HepG2 (cell line): ENCODE results near the gene MYH10. TPM values are rescaled to one million over a fixed set of nuclear protein-coding genes. Genes with fewer than 3 reads are reported as not detected.

Source experiments
- ATAC-seq: fragments of 200-7000 bp; cut with Tn5 transposase; 3 replicates; pipeline ENCODE4 v1.9.1; 2020; ENCODE audit warnings: mild to moderate bottlenecking, moderate library complexity
- BruUV-seq: library from RNA; stranded (reverse); fragments of 400-500 nt; replicated peaks from 2 replicates; lab custom pipeline; 2021; lab: Mats Ljungman, UMichigan
- CTCF ChIA-PET: fragments of 300-600 bp; formaldehyde crosslinking; extraction: SDS; loops from one replicate; lab custom pipeline; 2021; ENCODE audit warnings: low total read pairs, inconsistent platforms, low intra/inter-chr PET ratio; lab: Yijun Ruan, JAX
- POLR2A ChIA-PET: fragments of 350-600 bp; sonication (Branson Sonifier 250); formaldehyde crosslinking; loops from one replicate; lab custom pipeline; 2020; ENCODE audit warnings: antibody characterized with exemption, inconsistent platforms; lab: Yijun Ruan, JAX
- DNase-seq: peaks from one replicate; pipeline ENCODE4 v3.0.0-alpha.2; 2015; ENCODE audit warnings: low spot score
- FAIRE-seq: peaks from 3 replicates; lab custom pipeline; 2011; peaks lifted over from hg19 to GRCh38; lab: Jason Lieb, UNC
- H2AFZ ChIP-seq: one replicate; pipeline ENCODE4 v1.6.1; 2011; ENCODE audit warnings: low read length, inconsistent platforms
- H3K27ac ChIP-seq: fragments of 300-600 bp; 3 replicates; pipeline ENCODE4 v1.8.0; 2011; ENCODE audit warnings: mixed run types, mild to moderate bottlenecking, mixed read lengths, low read length, inconsistent platforms; ENCODE audit not compliant: insufficient read depth; ENCODE audit errors: extremely low read length
- H3K27me3 ChIP-seq, 2 experiments: fragments of 200-600 bp in 1 of 2; 2 replicates in 1 of 2; 3 replicates in 1 of 2; pipeline versions ENCODE4 v1.6.0 to v1.8.0; 2011; ENCODE audit warnings: low read length in 2 of 2, mild to moderate bottlenecking in 2 of 2, moderate library complexity in 2 of 2, inconsistent platforms in 1 of 2; ENCODE audit not compliant: insufficient read depth in 2 of 2, control insufficient read depth in 1 of 2
- H3K36me3 ChIP-seq, 2 experiments: fragments of 200-600 bp in 1 of 2; replicated peaks in 1 of 2; 2 replicates in 1 of 2; 3 replicates in 1 of 2; pipeline versions ENCODE4 v1.5.1 to v1.8.0; 2011; ENCODE audit warnings: low read length in 2 of 2, inconsistent platforms in 1 of 2; ENCODE audit not compliant: insufficient read depth in 2 of 2, control insufficient read depth in 1 of 2
- H3K4me1 ChIP-seq: 2 replicates; pipeline ENCODE4 v1.5.1; 2012; ENCODE audit warnings: low read length, inconsistent platforms; ENCODE audit not compliant: insufficient read depth
- H3K4me2 ChIP-seq: 2 replicates; pipeline ENCODE4 v1.6.0; 2011; ENCODE audit warnings: low read depth, low read length, inconsistent platforms
- H3K4me3 ChIP-seq, 3 experiments: fragments of 200-600 bp in 1 of 3; sonication (generic), shearing (Covaris generic) in 1 of 3; replicated peaks in 1 of 3; 2 replicates each; pipeline ENCODE4 v1.5.1; 2011 to 2016; ENCODE audit warnings: low read length in 3 of 3, inconsistent platforms in 2 of 3, low read depth in 2 of 3, mild to moderate bottlenecking in 2 of 3, control low read depth in 1 of 3, mixed read lengths in 1 of 3; ENCODE audit not compliant: insufficient read depth in 1 of 3
- H3K79me2 ChIP-seq: one replicate; pipeline ENCODE4 v1.6.1; 2011; ENCODE audit warnings: low read length, inconsistent platforms; ENCODE audit not compliant: insufficient read depth
- H3K9ac ChIP-seq: 2 replicates; pipeline ENCODE4 v1.6.0; 2011; ENCODE audit warnings: mild to moderate bottlenecking, low read depth, low read length, inconsistent platforms; ENCODE audit not compliant: insufficient read depth
- H3K9me3 ChIP-seq: 2 replicates; pipeline ENCODE4 v1.5.1; 2012; ENCODE audit warnings: mild to moderate bottlenecking, low read length
- H4K20me1 ChIP-seq: 2 replicates; pipeline ENCODE4 v1.6.0; 2011; ENCODE audit warnings: inconsistent platforms, mild to moderate bottlenecking, low read length, moderate library complexity; ENCODE audit not compliant: insufficient read depth
- ARNT2 ChIP-seq: sonication (generic); formaldehyde crosslinking; IDR thresholded peaks from 2 replicates; pipeline ENCODE4 v1.8.0; 2022; ENCODE audit warnings: mild to moderate bottlenecking, low read depth, missing genetic modification reagents, moderate library complexity
- DRAP1 ChIP-seq: IDR thresholded peaks from 2 replicates; pipeline ENCODE4 v1.6.1; 2016; ENCODE audit warnings: missing genetic modification reagents, missing compliant biosample characterization
- GTF2F1 ChIP-seq: fragments of 150-350 bp; IDR thresholded peaks from 2 replicates; pipeline ENCODE4 v1.6.1; 2014; ENCODE audit warnings: low read length
- HDAC6 ChIP-seq: fragments of 200-600 bp; sonication (generic); IDR thresholded peaks from 2 replicates; pipeline ENCODE4 v1.7.0; 2017; ENCODE audit warnings: mild to moderate bottlenecking, antibody characterized with exemption, low read length, low read depth
- KAT7 ChIP-seq: IDR thresholded peaks from 2 replicates; pipeline ENCODE4 v1.6.1; 2018; ENCODE audit warnings: borderline replicate concordance, missing compliant biosample characterization
- KDM5B ChIP-seq: sonication (generic); formaldehyde crosslinking; IDR thresholded peaks from 2 replicates; pipeline ENCODE4 v1.4.0; 2020; ENCODE audit warnings: missing genetic modification reagents, mild to moderate bottlenecking, borderline replicate concordance
- POLR2AphosphoS5 ChIP-seq: IDR thresholded peaks from 2 replicates; pipeline ENCODE4 v1.6.1; 2012; ENCODE audit warnings: low read depth, low read length
- RERE ChIP-seq: IDR thresholded peaks from 2 replicates; pipeline ENCODE4 v1.6.1; 2016; ENCODE audit warnings: low read depth, missing genetic modification reagents, missing compliant biosample characterization
- SP4 ChIP-seq: sonication (generic); formaldehyde crosslinking; IDR thresholded peaks from 2 replicates; pipeline ENCODE4 v1.8.1; 2023; ENCODE audit warnings: mild to moderate bottlenecking, missing genetic modification reagents
- SRSF1 ChIP-seq: fragments of 200-400 bp; formaldehyde crosslinking; optimal IDR thresholded peaks from 2 replicates; pipeline ENCODE3; 2017; ENCODE audit warnings: mild to moderate bottlenecking, low read depth, low read length, moderate library complexity
- ZFP62 ChIP-seq: sonication (generic); formaldehyde crosslinking; IDR thresholded peaks from 2 replicates; pipeline ENCODE4 v1.4.0; 2020; ENCODE audit warnings: missing genetic modification reagents
- ZNF17 ChIP-seq: sonication (generic); formaldehyde crosslinking; IDR thresholded peaks from 2 replicates; pipeline ENCODE4 v1.5.0; 2020; ENCODE audit warnings: mild to moderate bottlenecking, missing genetic modification reagents
- WGBS: methylation state at CpG from one replicate; pipeline ENCODE4 v1.1.6; 2017; ENCODE audit warnings: low lambda C conversion rate; 5-methylcytosine and 5-hydroxymethylcytosine counted together
- in situ Hi-C: cut with HindIII; loops from 2 replicates; pipeline ENCODE4 v1.10.0; 2017; ENCODE audit warnings: low pct_unique_long_range_greater_than_20kb; ENCODE audit not compliant: extremely low pct_ligation_motif_present
- intact Hi-C: fragments of 100-400 bp; cut with micrococcal nuclease; formaldehyde crosslinking; loops from one replicate; pipeline ENCODE4 v1.10.0; 2022; ENCODE audit not compliant: unreplicated experiment
- polyA plus RNA-seq, 8 experiments: library from polyadenylated mRNA; depleted of rRNA in 3 of 8; stranded (reverse) in 7 of 8; unstranded in 1 of 8; fragments of >200 nt; fragmentation: Illumina TruSeq in 4 of 8; extraction: Trizol in 4 of 8; gene quantifications; 2 replicates each; pipeline versions ENCODE4 v1.2.1 to v1.2.3, GENCODE V29; 2011 to 2016; ENCODE audit warnings: low read depth in 4 of 8, missing spikeins in 1 of 8, mixed read lengths in 1 of 8; ENCODE audit not compliant: insufficient read depth in 1 of 8
- total RNA-seq, 5 experiments: library from RNA; depleted of rRNA; stranded (reverse); fragments of >200 nt; fragmentation: Illumina TruSeq; extraction: Trizol; gene quantifications; 2 replicates each; pipeline ENCODE4 v1.2.3, GENCODE V29; 2016; ENCODE audit warnings: low read depth in 1 of 5
- TF ChIP-seq, protein P1 (sequence below): sonication (generic); formaldehyde crosslinking; IDR thresholded peaks from 2 replicates; pipeline ENCODE4 v1.4.0; 2020; ENCODE audit warnings: missing genetic modification reagents
- TF ChIP-seq, protein P2 (sequence below): sonication (generic); formaldehyde crosslinking; IDR thresholded peaks from 2 replicates; pipeline ENCODE4 v1.8.1; 2022; ENCODE audit warnings: mild to moderate bottlenecking, missing genetic modification reagents

Gene MYH10
- total and polyA plus RNA-seq, 2 of the 13 experiments (the other 11 are each of a cell fraction or from before 2014, with no cell fraction given) = 43.4 to 68.6 TPM

GRCh38 chr17:8606401-8606800, 24.1 kb downstream of the MYH10 start:
- TF ChIP-seq, protein P1, sequence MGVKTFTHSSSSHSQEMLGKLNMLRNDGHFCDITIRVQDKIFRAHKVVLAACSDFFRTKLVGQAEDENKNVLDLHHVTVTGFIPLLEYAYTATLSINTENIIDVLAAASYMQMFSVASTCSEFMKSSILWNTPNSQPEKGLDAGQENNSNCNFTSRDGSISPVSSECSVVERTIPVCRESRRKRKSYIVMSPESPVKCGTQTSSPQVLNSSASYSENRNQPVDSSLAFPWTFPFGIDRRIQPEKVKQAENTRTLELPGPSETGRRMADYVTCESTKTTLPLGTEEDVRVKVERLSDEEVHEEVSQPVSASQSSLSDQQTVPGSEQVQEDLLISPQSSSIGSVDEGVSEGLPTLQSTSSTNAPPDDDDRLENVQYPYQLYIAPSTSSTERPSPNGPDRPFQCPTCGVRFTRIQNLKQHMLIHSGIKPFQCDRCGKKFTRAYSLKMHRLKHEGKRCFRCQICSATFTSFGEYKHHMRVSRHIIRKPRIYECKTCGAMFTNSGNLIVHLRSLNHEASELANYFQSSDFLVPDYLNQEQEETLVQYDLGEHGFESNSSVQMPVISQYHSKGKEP (CRISPR knock-in tag) = no peak
- TF ChIP-seq, protein P2, sequence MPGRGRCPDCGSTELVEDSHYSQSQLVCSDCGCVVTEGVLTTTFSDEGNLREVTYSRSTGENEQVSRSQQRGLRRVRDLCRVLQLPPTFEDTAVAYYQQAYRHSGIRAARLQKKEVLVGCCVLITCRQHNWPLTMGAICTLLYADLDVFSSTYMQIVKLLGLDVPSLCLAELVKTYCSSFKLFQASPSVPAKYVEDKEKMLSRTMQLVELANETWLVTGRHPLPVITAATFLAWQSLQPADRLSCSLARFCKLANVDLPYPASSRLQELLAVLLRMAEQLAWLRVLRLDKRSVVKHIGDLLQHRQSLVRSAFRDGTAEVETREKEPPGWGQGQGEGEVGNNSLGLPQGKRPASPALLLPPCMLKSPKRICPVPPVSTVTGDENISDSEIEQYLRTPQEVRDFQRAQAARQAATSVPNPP (CRISPR knock-in tag) = no peak
- TF ChIP-seq KDM5B (CRISPR knock-in tag) (no peak), ZNF17 (no peak), HDAC6 (no peak), ARNT2 (CRISPR knock-in tag) (no peak), GTF2F1 (no peak), ZFP62 (CRISPR knock-in tag) (no peak), DRAP1 (no peak), RERE (CRISPR knock-in tag) (no peak), SP4 (no peak), POLR2AphosphoS5 (no peak), SRSF1 (no peak), KAT7 (CRISPR knock-in tag) (no peak)
- ATAC-seq = no peak
- Histone ChIP-seq H3K9me3 (no peaks in the 10 kb centered on the region), H3K4me1 (peaks cover 23% of the 10 kb centered on the region), H3K36me3 (peaks cover 5% of the 10 kb centered on the region in 2 experiments; a peak in 4 of 5 replicates), H2AFZ (no peak overlapping the region), H3K79me2 (peaks cover 58% of the 10 kb centered on the region), H4K20me1 (peaks cover 3% of the 10 kb centered on the region; the same call in 1 of the 2 replicates), H3K27me3 (no peaks in the 10 kb centered on the region), H3K4me3 (no peak overlapping the region), H3K9ac (no peak overlapping the region), H3K27ac (no peak overlapping the region), H3K4me2 (no peak overlapping the region)
- no TSS peak for BruUV-seq
- CTCF ChIA-PET = no interaction called here
- POLR2A ChIA-PET = no interaction called here
- 97% methylated on average over 3 of the region's 3 CpGs for WGBS
- in situ Hi-C loops = no loop called here
- intact Hi-C loops = no loop called here
- FAIRE-seq = no peak
- DNase-seq = no peak
